Fibroblast of peridontal ligament (primary cell): ENCODE data around the gene SGSH.
"Not testable (repeated sequence)": the region's sequence is repeated elsewhere in the genome, so short reads cannot be mapped to it uniquely, and the experiment has no call there.

Experiments used
- DNase-seq: peaks from one replicate; pipeline ENCODE4 v3.0.0-alpha.2; 2010; ENCODE audit errors: extremely low read depth

Gene SGSH

DNA sequence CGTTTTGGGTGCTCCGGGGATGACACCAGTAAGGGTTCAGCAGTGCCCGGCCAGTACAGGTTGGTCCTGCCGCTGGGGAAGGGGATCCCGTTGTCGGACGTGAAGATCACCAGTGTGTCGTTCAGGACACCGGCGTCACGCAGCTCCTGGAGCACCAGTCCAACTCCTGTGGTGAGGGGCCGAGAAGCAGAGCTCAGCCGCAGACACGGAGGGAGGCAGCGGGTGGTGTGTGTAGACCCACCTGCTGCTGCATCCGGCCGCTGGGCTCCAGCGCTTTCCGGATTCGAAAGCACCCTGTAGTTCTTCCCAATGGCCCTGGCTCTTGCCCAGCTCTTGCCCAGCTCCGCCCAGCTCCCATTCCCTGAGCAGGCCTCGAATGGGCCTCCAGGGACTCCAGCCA lies 8.0 kb downstream of the SGSH start:
- no peak for DNase-seq

- DNase-seq, result no peak
Observed at GRCh38 chr17:80210348-80211108, 9.6 kb downstream of the SGSH start.

DNA sequence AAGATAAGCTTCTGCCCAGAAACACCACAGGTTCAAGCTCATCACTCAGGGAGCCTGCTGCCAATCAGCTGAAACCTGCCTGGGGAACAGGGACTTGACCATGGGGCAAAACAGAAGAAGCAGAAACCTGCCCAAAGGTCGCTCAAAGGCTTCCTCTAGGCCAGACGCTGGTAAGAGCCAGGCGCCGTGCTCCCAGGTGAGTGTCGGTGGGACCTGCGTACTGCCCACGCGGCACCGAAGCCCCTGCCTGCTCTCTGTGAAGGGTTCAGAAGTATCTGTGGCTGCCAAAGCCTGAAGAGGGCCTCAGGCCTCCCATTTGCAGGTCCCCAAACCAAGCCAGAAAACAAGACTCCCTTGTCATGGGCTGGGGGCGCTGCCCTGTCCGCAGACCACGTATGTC lies 10.4 kb downstream of the SGSH start:
- DNase-seq, result no peak

GRCh38 chr17:80208050-80208449 lies 12.1 kb downstream of the SGSH start:
- no peak for DNase-seq

DNA sequence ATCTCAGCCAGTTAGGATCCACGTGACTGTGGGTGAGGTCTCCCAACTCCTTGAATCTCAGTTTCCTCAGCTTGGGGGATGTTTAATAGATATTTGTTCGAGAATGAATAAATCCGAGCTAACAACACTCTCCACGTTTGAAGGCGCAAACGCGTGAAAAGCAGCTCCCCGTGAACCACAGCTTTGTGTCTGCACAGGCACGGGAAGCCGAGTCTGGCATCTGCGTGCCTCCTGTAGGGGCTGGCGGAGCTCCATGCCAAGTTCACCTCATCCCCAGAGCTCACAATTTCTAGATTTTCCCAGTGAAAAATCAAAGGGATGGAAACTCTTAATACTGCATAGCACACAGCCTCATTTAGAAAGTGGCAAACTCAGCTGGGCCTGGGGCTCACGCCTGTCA lies 14.3 kb downstream of the SGSH start:
- no peak for DNase-seq

DNA sequence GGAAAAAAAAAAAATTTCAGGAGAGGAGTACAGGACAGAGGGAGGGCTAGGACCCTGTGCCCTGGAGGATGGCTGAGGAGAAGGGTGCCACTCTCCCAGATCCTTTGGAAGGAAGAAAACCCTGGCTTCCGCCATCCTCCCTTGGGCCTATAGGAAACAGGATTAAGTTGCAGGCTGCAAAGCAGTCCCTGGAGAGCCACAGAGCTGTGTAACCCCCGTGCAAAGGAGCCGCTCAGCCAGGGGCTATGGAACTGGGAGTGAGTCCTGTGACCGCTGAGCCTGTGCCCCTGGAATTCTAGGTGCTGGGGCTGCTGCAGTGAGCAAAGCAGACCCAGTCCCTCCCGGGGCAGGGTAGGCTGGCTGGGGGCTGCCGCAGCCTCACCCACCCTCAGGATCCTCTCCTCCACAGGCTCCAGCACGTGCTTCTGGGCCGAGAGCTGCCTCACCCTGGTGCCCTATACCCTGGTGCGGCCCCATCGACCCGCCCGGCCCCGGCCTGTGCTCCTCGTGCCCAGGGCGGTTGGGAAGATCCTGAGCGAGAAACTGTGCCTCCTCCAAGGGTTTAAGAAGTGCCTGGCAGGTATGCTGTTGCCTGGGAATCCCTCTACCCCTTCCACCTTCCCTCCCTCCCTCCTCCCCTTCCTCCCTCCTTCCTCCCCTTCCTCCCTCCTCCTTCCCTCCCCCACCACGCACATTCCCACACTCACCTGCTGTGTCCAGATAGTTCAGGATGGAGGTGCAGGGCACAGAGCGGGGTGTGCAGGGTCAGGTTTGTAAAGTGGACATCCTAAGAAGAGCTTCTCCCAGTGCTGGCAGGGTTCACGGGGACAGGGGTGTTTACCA lies 15.3 kb downstream of the SGSH start:
- DNase-seq, result no peak

GRCh38 chr17:80203471-80203963 lies 16.6 kb downstream of the SGSH start:
- no peak for DNase-seq

GRCh38 chr17:80202197-80202596 lies 17.9 kb downstream of the SGSH start:
- DNase-seq, result no peak

- no peak for DNase-seq
Observed at GRCh38 chr17:80201446-80201845, 18.7 kb downstream of the SGSH start.

DNA sequence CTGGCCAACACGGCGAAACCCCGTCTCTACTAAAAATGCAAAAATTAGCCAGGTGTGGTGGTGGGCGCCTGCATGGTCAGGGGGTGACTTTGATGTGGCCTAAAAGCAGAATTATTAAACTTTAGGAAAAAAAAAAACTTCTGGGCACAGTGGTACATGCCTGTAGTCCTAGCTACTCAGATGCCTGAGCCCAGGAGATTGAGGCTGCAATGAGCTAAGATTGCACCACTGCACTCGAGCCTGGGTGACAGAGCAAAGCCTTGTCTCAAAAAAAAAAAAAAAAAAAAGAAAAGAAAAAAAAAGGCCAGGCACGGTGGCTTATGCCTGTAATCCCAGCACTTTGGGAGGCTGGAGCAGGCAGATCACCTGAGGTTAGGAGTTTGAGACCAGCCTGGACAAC lies 20.8 kb downstream of the SGSH start:
- not testable (repeated sequence) for DNase-seq

DNA sequence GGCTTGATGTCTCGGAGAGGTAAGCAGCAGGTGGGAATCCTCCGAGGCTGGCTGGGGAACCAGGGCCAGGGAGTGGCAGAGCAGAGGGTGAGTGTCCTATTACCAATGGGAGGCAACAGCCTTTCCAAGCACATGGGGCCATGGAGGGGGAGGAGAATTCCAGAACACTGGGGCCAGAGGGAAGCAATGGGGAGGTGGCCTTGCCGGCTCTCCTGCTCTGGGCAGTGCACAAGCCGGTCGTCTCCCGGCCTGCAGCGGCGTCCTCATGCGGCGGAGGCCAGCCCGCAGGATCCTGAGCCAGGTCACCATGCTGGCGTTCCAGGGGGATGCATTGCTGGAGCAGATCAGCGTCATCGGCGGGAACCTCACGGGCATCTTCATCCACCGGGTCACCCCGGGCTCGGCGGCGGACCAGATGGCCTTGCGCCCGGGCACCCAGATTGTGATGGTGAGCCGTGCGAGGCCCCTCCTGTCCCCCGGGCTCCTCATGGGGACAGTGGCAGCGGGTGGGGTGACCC lies 21.9 kb downstream of the SGSH start:
- DNase-seq, result no peak

DNA sequence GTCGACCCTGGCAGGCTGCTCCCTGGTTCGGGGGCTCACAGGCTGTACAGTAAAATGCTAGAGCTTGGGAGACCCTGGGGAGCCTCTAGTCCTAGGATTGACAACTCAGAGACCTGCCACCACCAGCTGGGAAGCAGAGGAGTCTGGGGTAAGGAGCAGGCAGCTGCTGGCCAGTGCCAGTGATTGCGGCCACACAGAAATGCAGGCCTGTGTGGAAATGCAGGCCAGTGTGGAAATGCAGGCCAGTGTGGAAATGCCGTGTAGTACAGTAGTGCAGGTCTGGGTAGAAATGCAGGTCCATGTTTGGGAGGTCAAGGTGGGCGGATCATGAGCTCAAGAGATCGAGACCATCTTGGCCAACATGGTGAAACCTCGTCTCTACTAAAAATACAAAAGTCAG lies 23.5 kb downstream of the SGSH start:
- DNase-seq, result no peak

GRCh38 chr17:80195671-80196529 lies 24.2 kb downstream of the SGSH start:
- no peak for DNase-seq

GRCh38 chr17:80195141-80195540 lies 25.0 kb downstream of the SGSH start:
- no peak for DNase-seq

- DNase-seq, result no peak
Observed at GRCh38 chr17:80191865-80192661, 28.1 kb downstream of the SGSH start.

GRCh38 chr17:80191192-80191591 lies 28.9 kb downstream of the SGSH start:
- DNase-seq, result no peak

DNA sequence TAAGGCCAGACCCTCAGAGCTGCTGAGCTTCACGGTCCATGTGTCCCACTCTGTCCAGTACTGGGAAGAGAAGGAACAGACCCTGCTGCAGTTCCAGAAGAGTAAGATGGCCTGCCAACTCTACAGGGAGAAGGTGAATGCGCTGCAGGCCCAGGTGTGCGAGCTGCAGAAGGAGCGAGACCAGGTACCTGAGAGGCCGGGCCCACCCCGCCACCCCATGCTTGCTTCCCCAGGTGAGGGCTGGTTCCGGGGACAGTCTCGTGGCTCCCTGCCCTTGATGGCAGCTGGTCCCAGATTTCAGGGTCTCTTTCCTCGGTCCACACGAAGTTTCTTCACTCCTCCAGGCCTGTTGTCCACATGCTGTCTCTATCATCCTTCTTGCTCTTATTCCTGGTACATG lies 29.4 kb downstream of the SGSH start:
- no peak for DNase-seq

DNA sequence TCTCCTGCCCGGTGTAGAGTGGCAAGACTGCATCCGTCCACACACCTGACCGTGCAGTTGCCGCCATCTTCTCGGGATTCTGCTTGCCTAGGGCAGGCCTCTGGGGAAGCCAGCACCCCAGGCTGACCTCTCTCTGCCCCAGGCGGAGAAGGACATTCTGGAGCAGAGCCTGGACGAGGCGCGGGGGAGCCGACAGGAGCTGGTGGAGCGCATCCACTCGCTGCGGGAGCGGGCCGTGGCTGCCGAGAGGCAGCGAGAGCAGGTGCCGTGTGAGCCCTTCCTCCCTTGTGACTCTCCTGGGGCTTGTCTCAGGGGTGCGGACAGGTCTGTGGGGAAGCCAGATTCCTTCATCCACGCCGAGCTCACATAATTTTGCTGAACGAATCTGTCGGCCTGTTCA lies 30.5 kb downstream of the SGSH start:
- no peak for DNase-seq

DNA sequence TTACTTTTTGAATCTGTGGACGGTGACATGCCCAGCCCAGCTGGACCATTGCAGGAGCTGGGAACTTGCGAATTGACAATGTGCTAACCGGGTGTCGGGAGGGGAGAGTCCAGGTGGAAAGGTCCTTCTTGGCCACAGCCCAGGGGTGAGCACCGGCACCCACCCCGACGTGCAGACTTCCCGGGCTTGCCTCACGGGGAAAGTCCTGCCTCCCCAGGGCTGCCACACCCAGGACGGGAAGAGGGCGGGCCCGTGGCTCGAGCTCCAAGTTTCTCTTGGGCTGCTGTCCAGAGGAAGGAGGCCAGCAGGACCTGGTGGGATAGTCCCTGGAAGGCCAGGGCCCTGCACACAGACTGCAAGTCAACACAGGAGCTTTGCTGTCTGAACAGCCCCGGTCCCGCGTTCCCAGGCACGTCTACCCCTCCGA lies 32.6 kb downstream of the SGSH start:
- DNase-seq, result no peak

- DNase-seq, result no peak
Observed at GRCh38 chr17:80187090-80187489, 33.0 kb downstream of the SGSH start.

DNA sequence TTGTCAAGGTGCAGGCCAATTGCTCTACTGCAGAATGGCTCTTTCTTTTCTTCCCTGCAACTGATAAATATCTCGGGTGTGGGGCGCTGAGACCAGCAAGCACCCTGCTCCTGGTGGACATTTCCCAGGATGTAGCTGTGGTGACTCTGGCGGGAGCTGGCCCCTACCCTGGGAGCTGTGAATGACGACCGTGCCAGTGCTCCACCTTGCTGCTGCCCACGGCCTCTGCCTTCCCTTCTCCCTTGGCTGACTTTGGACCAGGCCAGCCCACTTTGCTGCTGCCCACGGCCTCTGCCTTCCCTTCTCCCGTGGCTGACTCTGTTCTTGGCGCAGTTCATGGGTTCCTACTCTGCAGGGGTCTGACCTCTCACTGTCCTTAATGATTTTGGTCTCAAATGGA lies 34.2 kb downstream of the SGSH start:
- no peak for DNase-seq
